Transverse colon (tissue), 4 donors: ENCODE data around the gene ST3GAL3.

Source experiments
- CTCF ChIP-seq, 5 experiments: fragments of 200-600 bp in 3 of 5; fragments of 450-650 bp in 2 of 5; sonication (generic) in 3 of 5; IDR thresholded peaks; 1 replicate in 2 of 5; 2 replicates in 3 of 5; pipeline ENCODE4 v1.5.1; 2016 to 2017; ENCODE audit warnings: antibody characterized with exemption in 5 of 5, inconsistent platforms in 3 of 5, mild to moderate bottlenecking in 2 of 5, moderate library complexity in 1 of 5
- EP300 ChIP-seq: sonication (generic); formaldehyde crosslinking; IDR thresholded peaks from one replicate; pipeline ENCODE4 v1.6.1; 2017; ENCODE audit warnings: antibody characterized with exemption, low read depth
- POLR2A ChIP-seq: fragments of 450-650 bp; IDR thresholded peaks from one replicate; pipeline ENCODE4 v1.6.1; 2016; ENCODE audit warnings: antibody characterized with exemption, mild to moderate bottlenecking, moderate library complexity
- POLR2AphosphoS5 ChIP-seq, 3 donors: sonication (generic); formaldehyde crosslinking; IDR thresholded peaks; one replicate each; pipeline ENCODE4 v1.6.1; 2016; ENCODE audit warnings: antibody characterized with exemption in 3 of 3

DNA sequence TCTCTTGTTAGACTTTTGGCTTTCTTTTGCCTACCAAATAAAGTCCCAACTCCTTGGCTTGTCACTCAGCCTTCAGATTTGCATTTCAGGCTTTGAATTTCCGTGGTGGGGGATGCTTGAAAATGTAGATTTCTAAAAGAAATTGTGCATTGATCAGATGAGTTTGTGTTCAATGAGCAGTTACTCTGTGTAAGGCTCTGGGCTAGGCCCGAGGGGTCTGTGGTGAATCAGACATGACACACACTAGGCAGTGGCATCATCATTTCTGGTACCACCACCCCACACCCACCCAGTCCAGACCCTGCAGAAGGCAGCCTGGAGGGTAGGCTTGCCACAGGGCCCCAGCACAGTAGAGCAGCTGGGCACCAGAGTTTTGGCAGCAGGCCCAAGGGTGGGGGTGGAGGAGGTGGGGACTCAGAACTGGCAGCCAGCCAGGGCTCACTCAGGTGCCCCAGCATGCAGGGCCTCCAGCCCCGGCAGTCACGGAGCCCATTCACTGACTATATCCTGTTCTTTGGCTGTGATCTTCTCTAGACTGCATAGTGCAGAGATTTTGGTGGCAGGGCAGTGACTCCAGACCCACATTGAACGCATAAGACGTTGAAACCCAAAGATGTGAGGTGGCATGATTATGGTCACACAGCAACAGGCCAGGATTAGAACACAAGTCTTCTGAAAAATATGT, 129.1 kb downstream of the ST3GAL3 start:
- TF ChIP-seq POLR2A = no peak
- TF ChIP-seq CTCF (IDR thresholded peaks at IDR 0.05) = no peak
- peak in 1 of 3 donors; percentile 7 for TF ChIP-seq POLR2AphosphoS5 (IDR thresholded peaks at IDR 0.05)
- TF ChIP-seq EP300 = no peak
